Left lung (tissue), 10 donors: ENCODE data around the gene PRIMA1. TPM values are rescaled to one million over a fixed set of nuclear protein-coding genes. Genes with fewer than 3 reads are reported as not detected.

ENCODE experiments used
- ATAC-seq: fragments of 200-7000 bp; cut with Tn5 transposase; one replicate; pipeline ENCODE4 v1.9.1; 2020; ENCODE audit warnings: moderate library complexity
- DNase-seq, 4 donors: peaks; one replicate each; pipeline ENCODE4 v3.0.0-alpha.2; 2013 to 2020
- H3K27ac ChIP-seq, 2 donors: fragments of 200-600 bp; sonication (generic) in 1 of 2; one replicate each; pipeline versions ENCODE4 v1.5.0 to v1.8.0; 2020 to 2021
- H3K27me3 ChIP-seq, 2 donors: fragments of 200-600 bp; sonication (generic) in 1 of 2; one replicate each; pipeline versions ENCODE4 v1.5.0 to v1.8.0; 2020 to 2021
- H3K36me3 ChIP-seq, 2 donors: fragments of 200-600 bp; sonication (generic) in 1 of 2; one replicate each; pipeline versions ENCODE4 v1.5.0 to v1.8.0; 2020 to 2021
- H3K4me1 ChIP-seq, 2 donors: fragments of 200-600 bp; one replicate each; pipeline ENCODE4 v1.8.0; 2021
- H3K4me3 ChIP-seq, 2 donors: fragments of 200-600 bp; sonication (generic) in 1 of 2; one replicate each; pipeline versions ENCODE4 v1.5.0 to v1.8.0; 2020 to 2021; ENCODE audit warnings: mild to moderate bottlenecking in 1 of 2
- H3K9me3 ChIP-seq, 2 donors: fragments of 200-600 bp; sonication (generic) in 1 of 2; one replicate each; pipeline versions ENCODE4 v1.5.0 to v1.8.0; 2020 to 2021
- CTCF ChIP-seq, 2 donors: fragments of 200-600 bp; sonication (generic) in 1 of 2; IDR thresholded peaks; one replicate each; pipeline versions ENCODE4 v1.5.0 to v1.8.0; 2021; ENCODE audit warnings: antibody characterized with exemption in 2 of 2
- intact Hi-C, 2 donors: fragments of 100-400 bp; cut with DNase I; formaldehyde crosslinking; loops; one replicate each; pipeline versions ENCODE4 v1.11.2 to v1.14.2; 2022
- polyA plus RNA-seq, 6 donors: library from polyadenylated mRNA; unstranded; fragments of 120-200 nt; gene quantifications; one replicate each; pipeline ENCODE4 v1.2.1, GENCODE V29; 2013; ENCODE audit not compliant: insufficient read length in 6 of 6
- total RNA-seq, 2 donors: library from RNA; stranded (reverse); fragmentation: NEBNext Ultra II Directional; extraction: Animal tissue kit (Norgen Biotek cat#: 25700); gene quantifications; one replicate each; pipeline ENCODE4 v1.2.1, GENCODE V29; 2021
- donor health status: DM: no; HTN: yes; CAD: no.
- donor health status: DM: no; HTN: no; CAD: no.

Gene PRIMA1
- total and polyA plus RNA-seq, 8 donors = 0.15 to 1.3 (median 0.77) TPM

DNA sequence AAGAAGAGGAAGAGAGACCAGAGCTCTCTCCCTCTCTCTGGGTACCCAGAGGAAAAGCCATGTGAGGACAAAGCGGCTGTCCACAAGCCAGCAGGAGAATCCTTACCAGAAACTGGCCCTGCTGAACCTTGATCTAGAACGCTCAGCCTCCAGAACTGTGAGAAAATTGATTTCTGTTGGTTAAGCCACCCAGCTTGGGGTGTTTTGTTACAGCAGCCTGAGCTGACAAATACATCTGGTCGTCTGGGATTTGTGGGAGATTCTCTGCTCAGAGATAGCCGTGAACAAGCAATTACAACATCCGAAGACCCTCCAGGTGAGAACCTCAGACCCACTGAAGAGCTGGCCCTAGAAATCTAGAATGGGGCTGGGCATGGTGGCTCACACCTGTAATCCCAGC lies 6.5 kb upstream of the PRIMA1 start:
- TF ChIP-seq CTCF (IDR thresholded peaks at IDR 0.05) = no peak
- no peaks in the 10 kb centered on the region for H3K36me3 ChIP-seq
- H3K4me3 ChIP-seq = no peak overlapping the region
- ATAC-seq (no peak), DNase-seq (no peak)
- no peaks in the 10 kb centered on the region for H3K9me3 ChIP-seq
- H3K27me3 ChIP-seq = peaks cover 5 to 72% of the 10 kb centered on the region in 2 donors
- intact Hi-C loops = no loop called here
- no peaks in the 10 kb centered on the region for H3K4me1 ChIP-seq
- H3K27ac ChIP-seq = no peak overlapping the region

GRCh38 chr14:93793555-93794324 lies 5.5 kb upstream of the PRIMA1 start:
- intact Hi-C loops = no loop called here
- H3K27me3 ChIP-seq = peaks cover 15 to 73% of the 10 kb centered on the region in 2 donors
- TF ChIP-seq CTCF (IDR thresholded peaks at IDR 0.05) = no peak

DNA sequence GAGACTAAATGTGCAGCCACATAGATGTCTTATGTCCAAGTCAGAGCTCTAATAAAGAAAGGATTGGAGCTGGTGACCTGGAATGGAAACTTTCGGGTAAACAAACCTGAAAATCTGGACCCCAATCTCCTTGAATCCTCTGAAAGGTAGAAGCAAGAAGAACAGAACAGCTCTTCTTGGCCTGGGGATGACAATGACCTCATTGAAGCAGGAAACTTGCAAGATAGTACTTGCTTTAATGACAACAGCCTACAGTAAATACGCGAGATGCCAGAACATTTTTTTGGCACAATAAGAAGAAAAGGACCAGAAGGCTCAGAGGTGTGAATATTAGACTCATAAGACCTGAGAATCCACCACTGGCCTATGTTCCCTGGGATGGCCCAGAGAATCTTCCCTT lies 4.1 kb upstream of the PRIMA1 start:
- peaks cover 24 to 74% of the 10 kb centered on the region in 2 donors for H3K27me3 ChIP-seq
- no peak overlapping the region for H3K27ac ChIP-seq
- H3K9me3 ChIP-seq = no peaks in the 10 kb centered on the region
- H3K36me3 ChIP-seq = no peaks in the 10 kb centered on the region
- H3K4me3 ChIP-seq = no peak overlapping the region
- no peak for TF ChIP-seq CTCF (IDR thresholded peaks at IDR 0.05)
- ATAC-seq (no peak), DNase-seq (no peak)
- H3K4me1 ChIP-seq = peaks cover 0 to 11% of the 10 kb centered on the region in 2 donors
- intact Hi-C loops = no loop called here

More at GRCh38 chr14:93793555-93794324, 5.5 kb upstream of the PRIMA1 start:
- H3K27ac ChIP-seq = no peak overlapping the region
- ATAC-seq = no peak
- no peak for DNase-seq
- peaks cover 0 to 1% of the 10 kb centered on the region in 2 donors for H3K4me1 ChIP-seq
- H3K9me3 ChIP-seq = no peaks in the 10 kb centered on the region
- H3K4me3 ChIP-seq = no peak overlapping the region
- H3K36me3 ChIP-seq = no peaks in the 10 kb centered on the region

DNA sequence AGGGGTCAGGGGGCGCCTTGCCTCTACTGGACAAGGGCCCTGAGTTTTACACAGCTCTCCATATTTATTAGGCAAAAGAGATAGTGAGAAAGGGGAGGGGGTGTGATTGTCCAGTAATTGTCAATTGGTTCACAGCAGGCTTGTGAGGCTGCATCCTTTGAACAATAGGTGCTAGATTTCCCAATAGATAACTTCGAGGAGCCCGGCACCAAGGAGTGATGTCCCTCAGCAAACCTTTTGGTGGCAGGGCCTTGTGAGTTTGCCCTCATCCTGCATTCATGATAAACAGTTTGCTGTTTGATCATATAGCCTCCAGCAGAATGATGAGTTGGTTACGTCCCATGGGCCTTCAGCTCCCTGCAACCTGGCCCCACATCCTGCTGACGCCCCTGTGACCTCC lies 2.7 kb upstream of the PRIMA1 start:
- Histone ChIP-seq H3K4me1 (peaks cover 0 to 11% of the 10 kb centered on the region in 2 donors), H3K4me3 (no peak overlapping the region), H3K36me3 (no peaks in the 10 kb centered on the region), H3K9me3 (no peaks in the 10 kb centered on the region), H3K27ac (no peak overlapping the region), H3K27me3 (peaks cover 24 to 88% of the 10 kb centered on the region in 2 donors)
- no peak for DNase-seq
- intact Hi-C loops = no loop called here
- no peak for TF ChIP-seq CTCF (IDR thresholded peaks at IDR 0.05)
- no peak for ATAC-seq

DNA sequence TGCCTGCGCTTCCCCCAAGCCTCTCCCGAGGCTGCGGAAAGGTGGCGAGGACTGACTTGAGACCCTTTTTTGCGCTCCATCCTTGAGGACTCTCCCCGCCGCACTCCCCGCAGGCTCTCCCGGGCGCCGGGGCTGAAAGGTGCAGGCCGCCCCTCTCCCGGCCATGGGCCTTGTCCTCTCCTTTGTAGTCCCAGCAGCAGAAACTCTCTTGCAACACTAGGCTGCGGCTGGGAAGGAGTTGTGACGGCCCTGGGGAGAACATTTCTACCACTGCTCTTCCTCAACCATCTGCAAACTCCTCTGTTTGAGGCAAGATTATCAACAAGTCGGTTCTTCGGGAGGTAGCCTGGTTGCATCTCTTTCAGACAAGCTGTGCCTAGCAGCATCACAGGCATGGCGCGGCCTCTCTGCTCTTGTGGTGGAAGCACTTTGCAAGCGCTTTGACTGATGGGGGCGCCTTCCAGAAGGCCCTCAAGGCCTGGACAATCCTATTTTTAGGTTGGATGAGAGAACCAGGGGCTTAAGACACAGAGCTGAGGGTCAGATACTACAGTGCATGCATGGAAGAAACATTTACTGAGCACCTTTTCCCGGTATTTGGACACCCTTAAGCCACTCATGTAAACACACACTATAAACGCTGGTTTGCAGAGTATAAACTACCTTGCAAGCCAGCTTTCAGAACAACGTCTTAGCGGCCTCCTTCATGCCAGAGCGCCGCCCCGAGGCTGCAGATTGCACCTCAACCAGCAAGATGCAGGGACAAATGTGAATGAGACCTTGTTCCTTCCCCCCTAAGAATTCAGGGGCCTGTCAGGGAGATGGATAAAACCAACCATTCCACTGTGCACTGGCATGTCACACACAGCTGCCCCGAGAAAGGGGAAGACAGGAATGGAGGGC lies 1.2 kb upstream of the PRIMA1 start:
- no peak for ATAC-seq
- no peak overlapping the region for H3K27ac ChIP-seq

More for the DNA sequence above, 1.2 kb upstream of the PRIMA1 start:
- Histone ChIP-seq H3K27me3 (peaks cover 24 to 86% of the 10 kb centered on the region in 2 donors), H3K9me3 (no peaks in the 10 kb centered on the region), H3K36me3 (no peaks in the 10 kb centered on the region), H3K4me3 (peak overlapping the region in 1 of 2 donors; percentile 33), H3K4me1 (peaks cover 0 to 11% of the 10 kb centered on the region in 2 donors)
- intact Hi-C loops = no loop called here
- TF ChIP-seq CTCF (IDR thresholded peaks at IDR 0.05) = no peak
- peak in 1 of 4 donors; percentile 19 for DNase-seq
